HEK293 (cell line): Measurements from ENCODE around the gene LARGE1.

ENCODE experiments used
- CTCF ChIA-PET: fragments of 350-600 bp; formaldehyde crosslinking; extraction: SDS; loops from one replicate; lab custom pipeline; 2021; ENCODE audit warnings: antibody characterized with exemption; lab: Yijun Ruan, JAX
- POLR2A ChIA-PET: fragments of 300-600 bp; formaldehyde crosslinking; extraction: SDS; loops from one replicate; lab custom pipeline; 2020; ENCODE audit warnings: antibody characterized with exemption, inconsistent platforms; lab: Yijun Ruan, JAX
- H3K27ac ChIP-seq: fragments of 200-500 bp; sonication (Bioruptor generic); 2 replicates; pipeline ENCODE4 v1.5.1; 2014; ENCODE audit warnings: low read depth, low read length, control low read depth, inconsistent platforms; ENCODE audit errors: extremely low read depth
- H3K36me3 ChIP-seq, 2 experiments: fragments of 200-500 bp in 1 of 2; sonication (Bioruptor generic) in 1 of 2; 1 replicate in 1 of 2; 2 replicates in 1 of 2; pipeline ENCODE4 v1.5.1; 2014 to 2017; ENCODE audit warnings: inconsistent platforms in 2 of 2, low read length in 2 of 2; ENCODE audit not compliant: control insufficient read depth in 2 of 2, insufficient read depth in 1 of 2
- H3K4me1 ChIP-seq: fragments of 200-500 bp; sonication (Bioruptor generic); 2 replicates; pipeline ENCODE4 v1.5.1; 2014; ENCODE audit warnings: mild to moderate bottlenecking, low read length, inconsistent platforms; ENCODE audit not compliant: control insufficient read depth, insufficient read depth
- H3K4me3 ChIP-seq: 2 replicates; pipeline ENCODE4 v1.5.1; 2011; ENCODE audit warnings: low read depth, mild to moderate bottlenecking, control low read depth, low read length, moderate library complexity
- H3K9me3 ChIP-seq: fragments of 200-500 bp; sonication (Bioruptor generic); 2 replicates; pipeline ENCODE4 v1.5.1; 2014; ENCODE audit warnings: low read depth, low read length, inconsistent platforms; ENCODE audit not compliant: control insufficient read depth, insufficient read depth
- WT1 ChIP-seq: fragments of 450-650 bp; formaldehyde crosslinking; IDR thresholded peaks from 2 replicates; pipeline ENCODE4 v1.5.1; 2016; ENCODE audit warnings: missing biosample characterization, missing genetic modification characterization
- ZBTB1 ChIP-seq: fragments of 450-650 bp; formaldehyde crosslinking; IDR thresholded peaks from 2 replicates; pipeline ENCODE4 v1.5.1; 2016; ENCODE audit warnings: missing biosample characterization, missing genetic modification characterization
- ZIC2 ChIP-seq: fragments of 450-650 bp; formaldehyde crosslinking; IDR thresholded peaks from 2 replicates; pipeline ENCODE4 v1.5.1; 2016; ENCODE audit warnings: missing biosample characterization, missing genetic modification characterization
- ZNF239 ChIP-seq: fragments of 450-650 bp; formaldehyde crosslinking; IDR thresholded peaks from 2 replicates; pipeline ENCODE4 v1.5.1; 2016; ENCODE audit warnings: missing biosample characterization, missing genetic modification characterization
- ZNF24 ChIP-seq: fragments of 450-650 bp; formaldehyde crosslinking; IDR thresholded peaks from 2 replicates; pipeline ENCODE4 v1.5.1; 2016; ENCODE audit warnings: missing biosample characterization, missing genetic modification characterization
- ZNF248 ChIP-seq: fragments of 450-650 bp; formaldehyde crosslinking; IDR thresholded peaks from 2 replicates; pipeline ENCODE4 v1.5.1; 2017; ENCODE audit warnings: missing biosample characterization, missing genetic modification characterization
- ZNF266 ChIP-seq: fragments of 450-650 bp; formaldehyde crosslinking; IDR thresholded peaks from 2 replicates; pipeline ENCODE4 v1.5.1; 2016; ENCODE audit warnings: missing biosample characterization, missing genetic modification characterization, low read depth
- ZNF404 ChIP-seq: fragments of 450-650 bp; formaldehyde crosslinking; IDR thresholded peaks from 2 replicates; pipeline ENCODE4 v1.5.1; 2017; ENCODE audit warnings: missing biosample characterization, missing genetic modification characterization
- ZNF629 ChIP-seq: fragments of 450-650 bp; formaldehyde crosslinking; IDR thresholded peaks from 2 replicates; pipeline ENCODE4 v1.5.1; 2017; ENCODE audit warnings: missing biosample characterization, missing genetic modification characterization
- ZNF658 ChIP-seq: fragments of 450-650 bp; formaldehyde crosslinking; IDR thresholded peaks from 2 replicates; pipeline ENCODE4; 2016; ENCODE audit warnings: missing biosample characterization, missing genetic modification characterization
- TF ChIP-seq, protein P1 (sequence below): fragments of 450-650 bp; formaldehyde crosslinking; IDR thresholded peaks from 2 replicates; pipeline ENCODE4 v1.5.1; 2016; ENCODE audit warnings: missing biosample characterization, missing genetic modification characterization
- TF ChIP-seq, protein P2 (sequence below): fragments of 450-650 bp; IDR thresholded peaks from 2 replicates; pipeline ENCODE4 v1.5.1; 2018; ENCODE audit warnings: missing biosample characterization, mild to moderate bottlenecking, missing genetic modification characterization
- TF ChIP-seq, protein P3 (sequence below): fragments of 450-650 bp; formaldehyde crosslinking; IDR thresholded peaks from 2 replicates; pipeline ENCODE4 v1.5.1; 2016; ENCODE audit warnings: missing biosample characterization, missing genetic modification characterization
- TF ChIP-seq, protein P4 (sequence below): fragments of 450-650 bp; formaldehyde crosslinking; IDR thresholded peaks from 2 replicates; pipeline ENCODE4 v1.5.1; 2016; ENCODE audit warnings: missing biosample characterization, missing genetic modification characterization
- TF ChIP-seq, protein P5 (sequence below): fragments of 450-650 bp; formaldehyde crosslinking; IDR thresholded peaks from 2 replicates; pipeline ENCODE4 v1.5.1; 2017; ENCODE audit warnings: missing biosample characterization, missing genetic modification characterization
- TF ChIP-seq, protein P6 (sequence below): fragments of 450-650 bp; formaldehyde crosslinking; IDR thresholded peaks from 2 replicates; pipeline ENCODE4 v1.5.1; 2016; ENCODE audit warnings: missing biosample characterization, missing genetic modification characterization
- TF ChIP-seq, protein P7 (sequence below): fragments of 450-650 bp; formaldehyde crosslinking; IDR thresholded peaks from 2 replicates; pipeline ENCODE4 v1.5.1; 2016; ENCODE audit warnings: missing biosample characterization, missing genetic modification characterization

LARGE1 gene

DNA sequence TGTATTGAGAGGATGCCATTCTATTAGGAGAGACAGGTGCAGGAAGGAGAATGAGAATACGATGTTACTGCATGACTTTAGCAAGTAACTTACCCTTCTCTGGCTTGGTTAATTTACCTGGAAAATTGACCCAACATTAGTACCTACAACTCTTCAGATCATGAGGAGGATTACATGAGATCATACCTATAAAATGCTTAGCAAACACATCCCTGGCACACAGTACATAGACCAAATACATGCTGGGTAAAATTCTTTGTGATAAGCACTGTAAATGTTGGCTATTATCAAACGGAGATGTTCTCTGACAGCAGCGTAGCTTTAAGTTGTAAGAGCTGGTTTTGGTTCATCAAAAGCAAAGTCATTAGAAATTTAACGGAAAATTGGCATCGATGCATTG, 28.8 kb downstream of the LARGE1 start:
- CTCF ChIA-PET: no interaction called here
- no peak for TF ChIP-seq ZNF266 (tag by site-specific recombination)
- no peak for TF ChIP-seq ZNF248 (tag by site-specific recombination)
- no peak for TF ChIP-seq ZNF404 (tag by site-specific recombination)
- TF ChIP-seq, protein P1, sequence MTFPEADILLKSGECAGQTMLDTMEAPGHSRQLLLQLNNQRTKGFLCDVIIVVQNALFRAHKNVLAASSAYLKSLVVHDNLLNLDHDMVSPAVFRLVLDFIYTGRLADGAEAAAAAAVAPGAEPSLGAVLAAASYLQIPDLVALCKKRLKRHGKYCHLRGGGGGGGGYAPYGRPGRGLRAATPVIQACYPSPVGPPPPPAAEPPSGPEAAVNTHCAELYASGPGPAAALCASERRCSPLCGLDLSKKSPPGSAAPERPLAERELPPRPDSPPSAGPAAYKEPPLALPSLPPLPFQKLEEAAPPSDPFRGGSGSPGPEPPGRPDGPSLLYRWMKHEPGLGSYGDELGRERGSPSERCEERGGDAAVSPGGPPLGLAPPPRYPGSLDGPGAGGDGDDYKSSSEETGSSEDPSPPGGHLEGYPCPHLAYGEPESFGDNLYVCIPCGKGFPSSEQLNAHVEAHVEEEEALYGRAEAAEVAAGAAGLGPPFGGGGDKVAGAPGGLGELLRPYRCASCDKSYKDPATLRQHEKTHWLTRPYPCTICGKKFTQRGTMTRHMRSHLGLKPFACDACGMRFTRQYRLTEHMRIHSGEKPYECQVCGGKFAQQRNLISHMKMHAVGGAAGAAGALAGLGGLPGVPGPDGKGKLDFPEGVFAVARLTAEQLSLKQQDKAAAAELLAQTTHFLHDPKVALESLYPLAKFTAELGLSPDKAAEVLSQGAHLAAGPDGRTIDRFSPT (tag by site-specific recombination): no peak
- no peak for TF ChIP-seq ZNF239 (tag by site-specific recombination)
- no peak for TF ChIP-seq ZNF658
- TF ChIP-seq ZNF24 (tag by site-specific recombination): no peak
- TF ChIP-seq ZIC2 (tag by site-specific recombination): no peak
- TF ChIP-seq, protein P2, sequence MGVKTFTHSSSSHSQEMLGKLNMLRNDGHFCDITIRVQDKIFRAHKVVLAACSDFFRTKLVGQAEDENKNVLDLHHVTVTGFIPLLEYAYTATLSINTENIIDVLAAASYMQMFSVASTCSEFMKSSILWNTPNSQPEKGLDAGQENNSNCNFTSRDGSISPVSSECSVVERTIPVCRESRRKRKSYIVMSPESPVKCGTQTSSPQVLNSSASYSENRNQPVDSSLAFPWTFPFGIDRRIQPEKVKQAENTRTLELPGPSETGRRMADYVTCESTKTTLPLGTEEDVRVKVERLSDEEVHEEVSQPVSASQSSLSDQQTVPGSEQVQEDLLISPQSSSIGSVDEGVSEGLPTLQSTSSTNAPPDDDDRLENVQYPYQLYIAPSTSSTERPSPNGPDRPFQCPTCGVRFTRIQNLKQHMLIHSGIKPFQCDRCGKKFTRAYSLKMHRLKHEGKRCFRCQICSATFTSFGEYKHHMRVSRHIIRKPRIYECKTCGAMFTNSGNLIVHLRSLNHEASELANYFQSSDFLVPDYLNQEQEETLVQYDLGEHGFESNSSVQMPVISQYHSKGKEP (tag by site-specific recombination): no peak
- TF ChIP-seq ZBTB1 (tag by site-specific recombination): no peak
- TF ChIP-seq, protein P3, sequence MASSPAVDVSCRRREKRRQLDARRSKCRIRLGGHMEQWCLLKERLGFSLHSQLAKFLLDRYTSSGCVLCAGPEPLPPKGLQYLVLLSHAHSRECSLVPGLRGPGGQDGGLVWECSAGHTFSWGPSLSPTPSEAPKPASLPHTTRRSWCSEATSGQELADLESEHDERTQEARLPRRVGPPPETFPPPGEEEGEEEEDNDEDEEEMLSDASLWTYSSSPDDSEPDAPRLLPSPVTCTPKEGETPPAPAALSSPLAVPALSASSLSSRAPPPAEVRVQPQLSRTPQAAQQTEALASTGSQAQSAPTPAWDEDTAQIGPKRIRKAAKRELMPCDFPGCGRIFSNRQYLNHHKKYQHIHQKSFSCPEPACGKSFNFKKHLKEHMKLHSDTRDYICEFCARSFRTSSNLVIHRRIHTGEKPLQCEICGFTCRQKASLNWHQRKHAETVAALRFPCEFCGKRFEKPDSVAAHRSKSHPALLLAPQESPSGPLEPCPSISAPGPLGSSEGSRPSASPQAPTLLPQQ (tag by site-specific recombination): no peak
- TF ChIP-seq, protein P4, sequence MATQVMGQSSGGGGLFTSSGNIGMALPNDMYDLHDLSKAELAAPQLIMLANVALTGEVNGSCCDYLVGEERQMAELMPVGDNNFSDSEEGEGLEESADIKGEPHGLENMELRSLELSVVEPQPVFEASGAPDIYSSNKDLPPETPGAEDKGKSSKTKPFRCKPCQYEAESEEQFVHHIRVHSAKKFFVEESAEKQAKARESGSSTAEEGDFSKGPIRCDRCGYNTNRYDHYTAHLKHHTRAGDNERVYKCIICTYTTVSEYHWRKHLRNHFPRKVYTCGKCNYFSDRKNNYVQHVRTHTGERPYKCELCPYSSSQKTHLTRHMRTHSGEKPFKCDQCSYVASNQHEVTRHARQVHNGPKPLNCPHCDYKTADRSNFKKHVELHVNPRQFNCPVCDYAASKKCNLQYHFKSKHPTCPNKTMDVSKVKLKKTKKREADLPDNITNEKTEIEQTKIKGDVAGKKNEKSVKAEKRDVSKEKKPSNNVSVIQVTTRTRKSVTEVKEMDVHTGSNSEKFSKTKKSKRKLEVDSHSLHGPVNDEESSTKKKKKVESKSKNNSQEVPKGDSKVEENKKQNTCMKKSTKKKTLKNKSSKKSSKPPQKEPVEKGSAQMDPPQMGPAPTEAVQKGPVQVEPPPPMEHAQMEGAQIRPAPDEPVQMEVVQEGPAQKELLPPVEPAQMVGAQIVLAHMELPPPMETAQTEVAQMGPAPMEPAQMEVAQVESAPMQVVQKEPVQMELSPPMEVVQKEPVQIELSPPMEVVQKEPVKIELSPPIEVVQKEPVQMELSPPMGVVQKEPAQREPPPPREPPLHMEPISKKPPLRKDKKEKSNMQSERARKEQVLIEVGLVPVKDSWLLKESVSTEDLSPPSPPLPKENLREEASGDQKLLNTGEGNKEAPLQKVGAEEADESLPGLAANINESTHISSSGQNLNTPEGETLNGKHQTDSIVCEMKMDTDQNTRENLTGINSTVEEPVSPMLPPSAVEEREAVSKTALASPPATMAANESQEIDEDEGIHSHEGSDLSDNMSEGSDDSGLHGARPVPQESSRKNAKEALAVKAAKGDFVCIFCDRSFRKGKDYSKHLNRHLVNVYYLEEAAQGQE (tag by site-specific recombination): no peak
- TF ChIP-seq, protein P5, sequence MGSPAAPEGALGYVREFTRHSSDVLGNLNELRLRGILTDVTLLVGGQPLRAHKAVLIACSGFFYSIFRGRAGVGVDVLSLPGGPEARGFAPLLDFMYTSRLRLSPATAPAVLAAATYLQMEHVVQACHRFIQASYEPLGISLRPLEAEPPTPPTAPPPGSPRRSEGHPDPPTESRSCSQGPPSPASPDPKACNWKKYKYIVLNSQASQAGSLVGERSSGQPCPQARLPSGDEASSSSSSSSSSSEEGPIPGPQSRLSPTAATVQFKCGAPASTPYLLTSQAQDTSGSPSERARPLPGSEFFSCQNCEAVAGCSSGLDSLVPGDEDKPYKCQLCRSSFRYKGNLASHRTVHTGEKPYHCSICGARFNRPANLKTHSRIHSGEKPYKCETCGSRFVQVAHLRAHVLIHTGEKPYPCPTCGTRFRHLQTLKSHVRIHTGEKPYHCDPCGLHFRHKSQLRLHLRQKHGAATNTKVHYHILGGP (tag by site-specific recombination): no peak
- TF ChIP-seq, protein P6, sequence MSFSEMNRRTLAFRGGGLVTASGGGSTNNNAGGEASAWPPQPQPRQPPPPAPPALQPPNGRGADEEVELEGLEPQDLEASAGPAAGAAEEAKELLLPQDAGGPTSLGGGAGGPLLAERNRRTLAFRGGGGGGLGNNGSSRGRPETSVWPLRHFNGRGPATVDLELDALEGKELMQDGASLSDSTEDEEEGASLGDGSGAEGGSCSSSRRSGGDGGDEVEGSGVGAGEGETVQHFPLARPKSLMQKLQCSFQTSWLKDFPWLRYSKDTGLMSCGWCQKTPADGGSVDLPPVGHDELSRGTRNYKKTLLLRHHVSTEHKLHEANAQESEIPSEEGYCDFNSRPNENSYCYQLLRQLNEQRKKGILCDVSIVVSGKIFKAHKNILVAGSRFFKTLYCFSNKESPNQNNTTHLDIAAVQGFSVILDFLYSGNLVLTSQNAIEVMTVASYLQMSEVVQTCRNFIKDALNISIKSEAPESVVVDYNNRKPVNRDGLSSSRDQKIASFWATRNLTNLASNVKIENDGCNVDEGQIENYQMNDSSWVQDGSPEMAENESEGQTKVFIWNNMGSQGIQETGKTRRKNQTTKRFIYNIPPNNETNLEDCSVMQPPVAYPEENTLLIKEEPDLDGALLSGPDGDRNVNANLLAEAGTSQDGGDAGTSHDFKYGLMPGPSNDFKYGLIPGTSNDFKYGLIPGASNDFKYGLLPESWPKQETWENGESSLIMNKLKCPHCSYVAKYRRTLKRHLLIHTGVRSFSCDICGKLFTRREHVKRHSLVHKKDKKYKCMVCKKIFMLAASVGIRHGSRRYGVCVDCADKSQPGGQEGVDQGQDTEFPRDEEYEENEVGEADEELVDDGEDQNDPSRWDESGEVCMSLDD (tag by site-specific recombination): no peak
- no peak for TF ChIP-seq WT1 (tag by site-specific recombination)
- TF ChIP-seq, protein P7, sequence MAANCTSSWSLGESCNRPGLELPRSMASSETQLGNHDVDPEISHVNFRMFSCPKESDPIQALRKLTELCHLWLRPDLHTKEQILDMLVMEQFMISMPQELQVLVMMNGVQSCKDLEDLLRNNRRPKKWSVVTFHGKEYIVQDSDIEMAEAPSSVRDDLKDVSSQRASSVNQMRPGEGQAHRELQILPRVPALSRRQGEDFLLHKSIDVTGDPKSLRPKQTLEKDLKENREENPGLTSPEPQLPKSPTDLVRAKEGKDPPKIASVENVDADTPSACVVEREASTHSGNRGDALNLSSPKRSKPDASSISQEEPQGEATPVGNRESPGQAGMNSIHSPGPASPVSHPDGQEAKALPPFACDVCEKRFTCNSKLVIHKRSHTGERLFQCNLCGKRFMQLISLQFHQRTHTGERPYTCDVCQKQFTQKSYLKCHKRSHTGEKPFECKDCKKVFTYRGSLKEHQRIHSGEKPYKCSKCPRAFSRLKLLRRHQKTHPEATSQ (tag by site-specific recombination): no peak
- TF ChIP-seq ZNF629: no peak
- TF ChIP-seq, all 188 proteins: peak for 0
- no peak overlapping the region for H3K4me3 ChIP-seq
- H3K4me1 ChIP-seq: peaks cover 4% of the 10 kb centered on the region; the same call in 1 of the 2 replicates
- no peak overlapping the region for H3K27ac ChIP-seq
- POLR2A ChIA-PET: no interaction called here
- H3K36me3 ChIP-seq: no peaks in the 10 kb centered on the region
- H3K9me3 ChIP-seq: no peaks in the 10 kb centered on the region
